Pons (tissue), 1 donor: Measurements from ENCODE around the gene HOMER3.
A peak's percentile ranks its signal among the peaks of the same experiment; 100 is the strongest.
"Not testable (repeated sequence)": the region's sequence is repeated elsewhere in the genome, so short reads cannot be mapped to it uniquely, and the experiment has no call there.

Source experiments
- DNase-seq: peaks from one replicate; pipeline ENCODE4 v3.0.0-alpha.2; 2016; ENCODE audit warnings: low spot score

HOMER3 gene

GRCh38 chr19:18922228-18922985 lies 18.6 kb downstream of the HOMER3 start:
- no peak for DNase-seq

- no peak for DNase-seq
Measured at GRCh38 chr19:18921593-18921992, 19.4 kb downstream of the HOMER3 start.

GRCh38 chr19:18920400-18920799 lies 20.6 kb downstream of the HOMER3 start:
- DNase-seq, result no peak

- no peak for DNase-seq
Measured at GRCh38 chr19:18919900-18920214, 21.2 kb downstream of the HOMER3 start.

GRCh38 chr19:18919086-18919899 lies 21.7 kb downstream of the HOMER3 start, which contains the start of the genes COPE and DDX49:
Gene COPE (minus strand): TSS chr19:18919387. CDS start chr19:18919348, 39 bp downstream.
Gene DDX49 (plus strand): TSS chr19:18919715. CDS start chr19:18919742, 27 bp downstream.
- DNase-seq, result peak; percentile 100

GRCh38 chr19:18917593-18917992 lies 23.4 kb downstream of the HOMER3 start:
- DNase-seq, result not testable (repeated sequence)

- peak; percentile 86 for DNase-seq
Measured at GRCh38 chr19:18915639-18916038, 25.4 kb downstream of the HOMER3 start.

GRCh38 chr19:18913466-18913865 lies 27.6 kb downstream of the HOMER3 start:
- no peak for DNase-seq

GRCh38 chr19:18912933-18913332 lies 28.1 kb downstream of the HOMER3 start:
- DNase-seq, result no peak

- no peak for DNase-seq
Measured at GRCh38 chr19:18910801-18911436, 30.1 kb downstream of the HOMER3 start.

- DNase-seq, result no peak
Measured at GRCh38 chr19:18910010-18910409, 31.0 kb downstream of the HOMER3 start.

GRCh38 chr19:18908917-18909619 lies 31.9 kb downstream of the HOMER3 start:
- DNase-seq, result peak; percentile 55

- DNase-seq, result peak; percentile 90
Measured at GRCh38 chr19:18906605-18907519, 34.2 kb downstream of the HOMER3 start.

GRCh38 chr19:18905513-18906236 lies 35.3 kb downstream of the HOMER3 start:
- no peak for DNase-seq

- DNase-seq, result no peak
Measured at GRCh38 chr19:18905058-18905456, 36.0 kb downstream of the HOMER3 start.

- DNase-seq, result peak; percentile 47
Measured at GRCh38 chr19:18904334-18905057, 36.5 kb downstream of the HOMER3 start.

- no peak for DNase-seq
Measured at GRCh38 chr19:18903156-18904037, 37.6 kb downstream of the HOMER3 start.

GRCh38 chr19:18902519-18902918 lies 38.5 kb downstream of the HOMER3 start:
- DNase-seq, result not testable (repeated sequence)

GRCh38 chr19:18901491-18901890 lies 39.5 kb downstream of the HOMER3 start:
- no peak for DNase-seq
